HG03064 (cell line): Measurements from ENCODE around the gene DAB2.

Experiments used
- ATAC-seq: cut with Tn5 transposase; IDR thresholded peaks from one replicate; pipeline ENCODE4 v1.9.1; 2021; ENCODE audit warnings: low read depth; ENCODE audit not compliant: unreplicated experiment

Gene DAB2

GRCh38 chr5:39424736-39425637, at the start of gene DAB2:
TSS of gene DAB2 (minus strand) at chr5:39424980. CDS start at chr5:39394320, 30,660 bp downstream.
- no peak for ATAC-seq

GRCh38 chr5:39473156-39473775, 48.5 kb upstream of the DAB2 start:
- no peak for ATAC-seq

GRCh38 chr5:39471836-39472508, 47.2 kb upstream of the DAB2 start:
- no peak for ATAC-seq

- no peak for ATAC-seq
Measured at GRCh38 chr5:39470811-39471210, 46.0 kb upstream of the DAB2 start.

GRCh38 chr5:39469777-39470415, 45.1 kb upstream of the DAB2 start:
- no peak for ATAC-seq

- ATAC-seq: no peak
Measured at GRCh38 chr5:39469176-39469575, 44.4 kb upstream of the DAB2 start.

- no peak for ATAC-seq
Measured at GRCh38 chr5:39466846-39467245, 42.1 kb upstream of the DAB2 start.

GRCh38 chr5:39465843-39466242, 41.1 kb upstream of the DAB2 start:
- no peak for ATAC-seq

GRCh38 chr5:39465097-39465496, 40.3 kb upstream of the DAB2 start:
- ATAC-seq: no peak

GRCh38 chr5:39464088-39464487, 39.3 kb upstream of the DAB2 start:
- no peak for ATAC-seq

GRCh38 chr5:39462211-39462610, 37.4 kb upstream of the DAB2 start:
- ATAC-seq: no peak

GRCh38 chr5:39461007-39461682, 36.4 kb upstream of the DAB2 start:
- ATAC-seq: peak; percentile 93

GRCh38 chr5:39459907-39460306, 35.1 kb upstream of the DAB2 start:
- no peak for ATAC-seq

- ATAC-seq: no peak
Measured at GRCh38 chr5:39459071-39459470, 34.3 kb upstream of the DAB2 start.

- ATAC-seq: no peak
Measured at GRCh38 chr5:39455645-39456044, 30.9 kb upstream of the DAB2 start.

- no peak for ATAC-seq
Measured at GRCh38 chr5:39453606-39454005, 28.8 kb upstream of the DAB2 start.

- ATAC-seq: no peak
Measured at GRCh38 chr5:39452846-39453245, 28.1 kb upstream of the DAB2 start.

- ATAC-seq: no peak
Measured at GRCh38 chr5:39451276-39451941, 26.6 kb upstream of the DAB2 start.

GRCh38 chr5:39450487-39450886, 25.7 kb upstream of the DAB2 start:
- ATAC-seq: no peak

GRCh38 chr5:39449591-39449990, 24.8 kb upstream of the DAB2 start:
- no peak for ATAC-seq
